H7 (cell line): ENCODE measurements around the gene AHCYL2. TPM values are rescaled to one million over a fixed set of nuclear protein-coding genes. Genes with fewer than 3 reads are reported as not detected.
"Not testable (repeated sequence)": the region's sequence is repeated elsewhere in the genome, so short reads cannot be mapped to it uniquely, and the experiment has no call there.

Source experiments
- DNase-seq: peaks from one replicate; pipeline ENCODE4 v3.0.0; 2012
- H3K27me3 ChIP-seq: 2 replicates; pipeline ENCODE4 v1.6.0; 2011; ENCODE audit warnings: mild to moderate bottlenecking, low read length; ENCODE audit not compliant: control insufficient read depth, insufficient read depth
- H3K36me3 ChIP-seq: replicated peaks from 2 replicates; pipeline ENCODE4 v1.5.1; 2011; ENCODE audit warnings: low read length; ENCODE audit not compliant: control insufficient read depth, insufficient read depth
- H3K4me3 ChIP-seq: 2 replicates; pipeline ENCODE4 v1.5.1; 2011; ENCODE audit warnings: low read depth, mild to moderate bottlenecking, control low read depth, low read length, moderate library complexity; ENCODE audit not compliant: insufficient read depth
- total RNA-seq: library from RNA; depleted of rRNA; stranded (reverse); fragments of >200 nt; shearing (Covaris generic); gene quantifications from 2 replicates; pipeline ENCODE4 v1.2.3, GENCODE V29; 2014

AHCYL2 gene
- total RNA-seq, 1 experiment from 2014 or later = 14.2 TPM

DNA sequence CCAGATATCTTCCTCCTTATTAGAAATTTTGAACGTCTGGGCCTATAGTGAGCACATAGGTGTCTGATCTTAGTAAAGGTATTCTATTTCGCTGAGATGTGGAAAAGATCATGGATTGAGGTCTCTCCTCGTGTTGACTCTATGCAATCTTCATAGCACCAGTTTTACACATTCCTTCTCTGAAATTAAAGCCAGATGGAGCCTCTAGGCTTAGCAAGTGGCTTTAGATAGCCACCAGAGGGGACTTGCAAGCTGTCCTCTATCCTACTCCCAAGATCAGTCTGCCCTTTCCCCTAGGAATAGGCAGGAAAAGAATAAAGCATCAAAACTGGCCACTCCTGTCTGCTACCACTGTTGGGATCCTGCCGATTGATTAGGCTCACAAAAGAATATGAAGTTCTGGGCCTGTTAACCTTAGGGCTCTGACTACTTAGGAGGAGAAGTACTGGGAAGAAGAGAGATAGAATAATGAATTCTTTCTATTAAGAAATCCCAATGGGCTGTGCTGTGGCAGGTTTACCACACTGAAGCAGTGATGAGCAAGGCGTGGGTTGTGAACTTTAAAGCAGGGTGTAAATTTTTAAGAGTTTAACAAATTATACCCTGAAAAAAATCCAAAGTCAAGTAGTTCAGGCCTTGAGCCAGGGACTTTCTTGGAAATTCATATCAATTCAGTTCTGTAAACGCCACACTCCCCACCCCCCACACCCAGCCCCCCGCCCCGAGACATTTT lies 207.2 kb downstream of the AHCYL2 start:
- no peak overlapping the region for H3K4me3 ChIP-seq
- peaks cover 14% of the 10 kb centered on the region for H3K27me3 ChIP-seq
- no peaks in the 10 kb centered on the region; the same call in 1 of the 2 replicates for H3K36me3 ChIP-seq
- DNase-seq = no peak

DNA sequence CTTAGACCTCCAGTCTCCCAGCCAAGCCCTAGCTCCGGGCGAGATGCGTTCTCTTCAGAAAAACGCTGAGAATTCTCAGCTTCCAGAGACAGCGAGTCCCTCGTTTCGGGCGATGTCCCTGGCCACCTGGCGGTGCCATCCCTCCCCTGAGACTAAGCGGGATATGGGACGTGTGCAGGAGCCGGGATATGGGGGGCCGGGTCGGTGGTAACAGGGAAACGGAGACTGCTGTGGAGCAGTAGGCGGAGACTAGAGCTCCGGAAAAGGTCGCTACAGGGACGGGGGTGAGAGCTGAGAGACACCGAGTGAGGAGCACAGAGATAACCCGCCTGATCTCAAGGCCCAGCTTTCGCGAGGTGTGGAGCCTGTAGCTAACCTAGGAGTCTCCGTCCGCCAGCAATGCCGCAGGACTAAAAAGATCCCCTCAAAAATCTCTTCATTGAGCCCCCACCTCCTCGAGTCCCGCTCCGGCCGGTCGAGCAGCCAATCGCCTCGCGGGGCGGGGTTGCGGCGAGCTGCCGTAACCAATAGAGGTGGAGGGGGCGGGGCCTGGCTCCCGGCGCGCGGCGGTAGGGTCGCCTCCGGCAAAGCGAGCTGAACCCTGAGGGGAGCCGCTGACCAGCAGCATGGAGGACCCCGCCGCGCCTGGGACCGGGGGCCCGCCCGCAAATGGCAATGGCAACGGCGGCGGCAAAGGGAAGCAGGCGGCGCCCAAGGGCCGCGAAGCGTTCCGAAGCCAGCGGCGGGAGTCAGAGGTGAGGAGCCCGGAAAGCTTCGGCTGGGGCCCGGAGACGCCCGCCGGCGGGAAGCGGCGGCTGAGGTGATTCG lies 209.2 kb downstream of the AHCYL2 start, which contains the start of gene STRIP2:
Gene STRIP2, plus strand, starts transcription at position 586 of the 828 bp plus-strand sequence. Its CDS starts 41 bp downstream, at position 627.
- Histone ChIP-seq H3K27me3 (peaks cover 14% of the 10 kb centered on the region), H3K36me3 (no peaks in the 10 kb centered on the region; the same call in 1 of the 2 replicates), H3K4me3 (peak within 1 kb of the TSS; percentile 85)
- DNase-seq = peak; percentile 97

DNA sequence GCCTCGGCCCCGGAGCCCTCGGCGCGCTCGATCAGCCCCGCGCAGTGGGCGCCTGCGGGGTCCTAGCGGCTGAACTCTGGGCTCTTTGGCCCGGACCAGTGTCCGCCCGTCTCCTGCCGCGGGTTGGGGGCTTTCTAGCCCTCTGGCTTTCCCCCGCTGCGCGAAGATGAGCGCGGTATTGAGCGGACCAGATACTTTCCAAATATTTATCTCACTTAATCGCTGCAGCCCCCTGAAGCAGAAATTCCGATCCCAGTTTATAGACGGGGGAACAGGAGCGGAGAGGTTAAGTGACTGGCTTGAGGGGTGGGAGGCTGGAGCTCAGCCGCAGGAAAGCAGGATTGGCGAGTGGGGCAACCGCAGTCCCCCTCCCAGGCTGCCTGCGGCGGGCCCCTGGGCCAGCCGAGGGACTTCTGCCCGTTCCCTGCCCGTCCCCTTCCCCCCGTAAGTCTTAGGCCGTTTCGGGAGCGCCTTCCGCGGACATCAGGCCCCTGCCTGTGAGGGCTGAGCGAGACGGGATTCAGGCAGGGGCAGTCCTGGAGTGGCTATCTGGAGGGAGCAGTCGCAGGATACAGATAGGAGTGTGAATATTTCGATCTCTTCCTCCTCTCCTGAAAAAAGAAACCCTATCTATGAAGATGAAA lies 210.0 kb downstream of the AHCYL2 start:
- H3K27me3 ChIP-seq = peaks cover 14% of the 10 kb centered on the region
- H3K36me3 ChIP-seq = no peaks in the 10 kb centered on the region; the same call in 1 of the 2 replicates
- peak; percentile 83 for DNase-seq
- H3K4me3 ChIP-seq = peak overlapping the region; percentile 85

DNA sequence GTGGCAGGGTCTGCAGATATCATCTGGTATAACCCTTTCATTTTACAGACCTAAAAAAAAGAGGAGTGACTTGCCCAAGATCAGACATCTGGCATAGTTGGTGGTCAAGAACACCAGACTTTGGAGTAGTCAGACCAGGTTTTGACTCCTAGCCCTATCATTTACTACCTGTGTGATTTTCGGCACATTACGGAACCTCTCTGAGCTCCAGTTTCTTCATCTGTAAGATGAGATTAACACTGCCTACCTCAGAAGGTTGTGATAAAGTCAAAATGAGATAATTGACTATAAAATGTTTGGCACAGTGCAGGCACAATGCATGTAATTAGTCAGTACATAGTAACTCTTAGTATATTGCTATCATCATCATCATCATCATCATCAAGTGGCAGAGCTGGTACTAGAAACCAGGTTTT lies 210.6 kb downstream of the AHCYL2 start:
- H3K27me3 ChIP-seq = peaks cover 14% of the 10 kb centered on the region
- H3K4me3 ChIP-seq = peak overlapping the region; percentile 85
- H3K36me3 ChIP-seq = peaks cover 1% of the 10 kb centered on the region; the same call in 1 of the 2 replicates
- DNase-seq = no peak

DNA sequence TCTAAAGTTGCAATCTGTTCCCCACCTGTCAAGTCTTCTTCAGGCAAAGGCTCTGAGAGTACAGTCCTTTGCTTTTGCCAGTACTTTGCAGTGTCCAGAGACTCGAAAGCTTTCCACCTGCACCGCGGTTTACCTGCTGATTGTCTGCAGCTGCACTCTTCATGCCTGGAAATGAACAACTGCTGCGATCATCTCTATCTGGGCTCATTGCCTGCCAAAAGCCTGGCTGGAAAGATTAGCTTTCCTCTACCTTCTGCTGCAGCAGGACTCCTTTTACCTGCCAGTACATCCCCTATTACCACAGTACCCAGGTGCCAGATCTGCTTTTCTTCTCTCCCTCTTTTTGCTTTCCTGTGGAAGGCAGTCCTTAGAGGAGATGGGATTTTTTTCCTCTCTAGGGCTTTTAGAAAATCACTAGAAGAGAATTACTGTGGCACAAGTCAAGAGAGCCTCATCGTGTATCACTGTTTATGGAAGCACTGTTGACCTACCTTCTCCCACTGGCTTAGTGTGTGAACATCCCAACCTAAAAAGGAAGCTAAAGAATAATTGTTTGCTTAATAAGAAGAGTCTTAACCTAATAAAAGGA lies 211.6 kb downstream of the AHCYL2 start:
- Histone ChIP-seq H3K36me3 (peaks cover 1% of the 10 kb centered on the region; the same call in 1 of the 2 replicates), H3K4me3 (no peak overlapping the region), H3K27me3 (peaks cover 14% of the 10 kb centered on the region)
- DNase-seq = no peak

DNA sequence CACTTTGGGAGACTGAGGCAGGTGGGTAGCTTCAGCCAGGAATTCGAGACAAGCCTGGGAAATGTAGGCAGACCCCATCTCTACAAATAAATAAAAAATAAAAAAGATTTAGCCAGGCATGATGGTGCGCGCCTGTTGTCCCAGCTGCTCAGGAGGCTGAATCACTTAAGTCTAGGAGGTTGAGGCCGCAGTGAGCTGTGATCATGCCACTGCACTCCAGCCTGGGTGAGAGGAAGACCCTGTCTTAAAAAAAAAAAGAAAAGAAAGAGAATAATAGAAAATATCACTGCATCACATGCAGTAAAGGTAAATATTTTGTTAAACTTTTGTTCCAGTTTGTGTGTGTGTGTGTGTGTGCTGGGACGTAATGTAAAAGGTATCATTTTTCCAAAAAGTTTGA lies 212.4 kb downstream of the AHCYL2 start:
- Histone ChIP-seq H3K4me3 (no peak overlapping the region), H3K27me3 (peaks cover 13% of the 10 kb centered on the region), H3K36me3 (peaks cover 1% of the 10 kb centered on the region; the same call in 1 of the 2 replicates)
- DNase-seq = no peak

DNA sequence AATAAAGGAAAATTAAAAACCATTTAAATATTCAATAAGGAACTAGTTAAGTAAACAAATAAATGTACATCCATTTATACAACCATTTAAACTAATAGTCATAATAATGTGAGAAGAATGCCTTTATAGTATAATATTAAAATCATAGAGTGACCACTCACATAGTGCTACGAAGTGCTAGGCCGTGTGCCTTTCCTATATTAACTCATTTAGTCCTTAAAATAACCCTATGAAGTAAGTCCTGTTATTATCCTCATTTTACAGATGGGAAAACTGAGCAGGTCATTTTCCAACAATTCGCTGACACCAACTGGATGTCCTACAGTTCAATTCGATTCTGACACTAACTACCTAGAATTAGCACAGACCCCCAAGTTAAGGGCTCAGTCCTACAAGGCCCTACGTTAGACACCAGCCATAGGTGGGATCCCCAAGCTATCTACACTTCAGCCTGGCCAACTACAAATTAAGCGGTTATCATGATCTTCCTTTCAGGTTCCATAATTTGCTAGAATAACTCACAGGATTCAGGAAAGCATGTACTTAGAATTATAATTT lies 213.5 kb downstream of the AHCYL2 start:
- H3K27me3 ChIP-seq = peaks cover 6% of the 10 kb centered on the region; the same call in 1 of the 2 replicates
- H3K36me3 ChIP-seq = peaks cover 1% of the 10 kb centered on the region; the same call in 1 of the 2 replicates
- DNase-seq = no peak
- H3K4me3 ChIP-seq = no peak overlapping the region

DNA sequence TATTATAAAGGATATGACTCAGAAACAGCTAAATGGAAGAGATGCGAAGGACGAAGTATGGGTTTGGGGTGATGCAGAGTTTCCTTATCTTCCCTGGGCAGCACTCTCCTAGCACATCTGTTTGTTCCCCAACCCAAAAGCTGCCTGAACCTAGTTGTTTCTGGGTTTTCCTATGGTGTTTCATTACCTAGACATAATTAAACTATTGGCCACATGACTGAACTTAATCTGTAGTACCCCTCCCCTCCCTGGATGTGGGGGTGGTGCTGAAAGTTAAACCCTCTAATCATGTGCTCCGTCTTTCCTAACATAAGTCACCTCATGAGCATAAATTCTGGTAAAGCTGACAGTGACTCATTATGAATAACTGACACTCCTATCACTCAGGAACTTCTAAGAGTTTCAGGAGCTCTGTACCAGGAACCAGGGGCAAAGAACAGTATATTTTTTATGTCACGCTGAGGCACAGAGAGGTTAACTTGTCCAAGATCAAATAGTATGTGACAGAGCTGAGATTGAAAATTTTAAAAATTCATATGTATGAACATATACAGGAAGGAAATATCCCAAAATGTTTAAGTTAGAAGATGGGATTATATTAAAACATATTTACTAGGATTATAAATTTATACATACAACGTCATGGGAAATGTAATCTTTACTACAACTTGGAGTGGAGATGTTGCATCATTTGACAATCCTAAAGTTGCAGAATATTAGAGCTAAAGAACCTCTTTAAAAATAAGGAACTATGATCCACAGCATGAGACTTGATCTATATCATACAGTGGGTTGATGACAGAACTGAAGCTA lies 214.2 kb downstream of the AHCYL2 start:
- H3K4me3 ChIP-seq = no peak overlapping the region
- peaks cover 4% of the 10 kb centered on the region; the same call in 1 of the 2 replicates for H3K27me3 ChIP-seq
- no peak for DNase-seq
- peaks cover 1% of the 10 kb centered on the region; the same call in 1 of the 2 replicates for H3K36me3 ChIP-seq

DNA sequence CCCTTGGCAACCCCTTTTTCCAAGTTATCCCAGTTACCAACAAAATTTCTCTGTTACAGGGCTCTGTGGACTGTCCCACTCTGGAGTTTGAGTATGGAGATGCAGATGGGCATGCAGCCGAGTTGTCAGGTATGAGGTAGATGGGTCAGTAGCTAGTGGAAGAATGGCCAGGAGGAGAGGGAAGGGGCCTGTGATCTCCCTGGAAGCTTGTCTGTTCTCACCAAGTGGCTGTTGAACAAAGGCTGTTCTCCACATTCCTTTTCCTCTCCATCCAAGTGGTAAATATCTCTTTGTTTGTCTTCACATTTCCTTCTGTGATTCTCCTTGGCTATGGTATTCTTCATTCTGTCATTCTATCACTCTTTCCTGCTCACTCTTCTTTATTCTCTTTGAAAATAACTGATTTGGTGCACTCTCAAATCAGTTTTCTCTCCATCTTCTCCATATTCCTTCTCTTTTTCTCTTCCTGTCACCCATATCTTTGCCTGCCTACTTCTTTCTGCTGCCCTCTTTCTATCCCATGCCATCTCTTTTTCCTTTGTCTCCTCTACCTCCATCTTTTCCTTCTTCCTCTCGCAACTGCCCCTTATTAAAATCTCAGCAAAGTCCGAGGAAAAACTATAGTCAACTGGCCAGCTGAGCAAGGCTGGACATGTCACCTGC lies 215.3 kb downstream of the AHCYL2 start:
- H3K4me3 ChIP-seq = no peak overlapping the region
- peaks cover 1% of the 10 kb centered on the region; the same call in 1 of the 2 replicates for H3K36me3 ChIP-seq
- H3K27me3 ChIP-seq = peaks cover under 1% of the 10 kb centered on the region; the same call in 1 of the 2 replicates
- no peak for DNase-seq

DNA sequence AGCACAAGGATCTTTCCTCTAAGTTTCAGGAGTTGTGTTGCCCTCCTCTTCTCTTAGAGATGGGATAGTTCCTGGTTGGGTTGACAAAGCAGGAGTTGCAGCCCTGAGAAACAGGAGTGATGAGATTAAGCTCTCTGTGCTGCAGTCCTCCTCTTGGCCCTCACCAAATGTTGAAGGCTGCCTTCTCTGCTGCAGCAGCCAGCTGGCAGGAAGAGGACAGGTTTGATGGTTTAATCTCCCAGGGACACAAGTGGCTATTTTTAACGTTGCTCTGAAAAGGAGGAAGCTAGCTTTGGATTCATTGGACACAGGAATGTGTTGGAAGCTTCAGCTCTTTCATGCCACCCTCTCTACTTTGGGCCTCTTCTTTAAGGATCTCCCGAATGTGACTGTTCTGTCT lies 218.8 kb downstream of the AHCYL2 start:
- no peaks in the 10 kb centered on the region for H3K27me3 ChIP-seq
- peaks cover 1% of the 10 kb centered on the region; the same call in 1 of the 2 replicates for H3K36me3 ChIP-seq
- H3K4me3 ChIP-seq = no peak overlapping the region
- DNase-seq = no peak

DNA sequence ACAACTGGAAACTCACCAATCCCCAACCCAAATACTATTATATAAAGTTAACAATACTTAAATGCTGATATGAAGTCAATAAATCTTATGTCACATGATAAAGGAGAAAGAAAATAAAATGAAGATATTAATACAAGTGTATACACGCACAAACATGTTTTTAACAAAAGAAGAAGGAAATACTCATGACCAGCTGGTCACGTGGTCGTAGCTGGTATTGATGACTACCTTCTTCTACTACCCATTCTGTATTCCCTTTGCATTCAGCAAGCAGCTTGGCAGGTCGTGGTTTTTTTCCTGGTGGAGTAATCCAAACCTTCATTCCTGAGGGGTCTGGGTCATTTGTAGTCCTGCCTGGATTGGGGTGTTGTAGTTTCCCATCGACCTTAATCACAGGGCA lies 219.9 kb downstream of the AHCYL2 start:
- not testable (repeated sequence) for H3K4me3 ChIP-seq, H3K36me3 ChIP-seq, DNase-seq, H3K27me3 ChIP-seq

DNA sequence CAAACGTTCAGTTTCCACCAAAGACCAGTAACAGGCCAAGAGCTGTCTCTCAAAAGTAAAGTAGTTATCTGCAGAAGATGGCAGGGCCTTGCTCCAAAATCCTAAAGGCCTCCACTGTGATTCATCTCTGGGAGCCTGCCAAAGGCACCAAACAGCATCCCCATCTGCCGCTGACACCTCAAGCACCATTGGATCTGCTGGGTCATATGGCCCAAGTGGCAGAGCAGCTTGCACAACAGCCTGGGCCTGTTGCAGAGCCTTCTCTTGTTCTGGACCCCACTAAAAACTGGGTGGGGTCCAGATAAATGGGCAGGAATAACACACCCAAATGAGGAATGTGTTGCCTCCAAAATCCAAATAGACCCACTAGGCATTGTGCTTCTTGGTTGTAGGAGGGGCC lies 222.1 kb downstream of the AHCYL2 start:
- DNase-seq, H3K27me3 ChIP-seq, H3K4me3 ChIP-seq, H3K36me3 ChIP-seq: not testable (repeated sequence)

DNA sequence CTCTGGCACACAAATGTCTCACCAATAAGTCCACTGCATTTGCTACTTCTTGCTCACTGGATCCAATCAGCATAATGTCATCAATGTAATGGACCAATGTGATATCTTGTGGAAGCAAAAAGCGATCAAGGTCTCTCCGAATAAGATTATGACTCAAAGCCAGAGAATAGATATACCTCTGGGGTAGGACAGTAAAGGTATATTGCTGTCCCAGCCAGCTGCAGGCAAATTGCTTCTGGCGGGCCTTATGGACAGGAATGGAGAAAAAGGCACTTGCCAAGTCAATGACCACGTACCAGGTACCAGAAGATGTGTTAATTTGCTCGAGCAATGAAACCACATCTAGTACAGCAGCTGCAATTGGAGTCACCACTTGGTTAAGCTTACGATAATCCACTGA lies 222.6 kb downstream of the AHCYL2 start:
- H3K4me3 ChIP-seq, H3K27me3 ChIP-seq, H3K36me3 ChIP-seq, DNase-seq: not testable (repeated sequence)
